Cardiac fibroblast (primary cell): Measurements from ENCODE around the gene TTLL12.

Source experiments
- DNase-seq, 2 donors: peaks; one replicate each; pipeline versions ENCODE4 v3.0.0 to v3.0.0-alpha.2; 2010; ENCODE audit warnings: low read depth in 2 of 2
- H3K4me3 ChIP-seq, 2 donors: replicated peaks in 1 of 2; 1 replicate in 1 of 2; 2 replicates in 1 of 2; pipeline ENCODE4 v1.5.1; 2011; ENCODE audit warnings: low read depth in 2 of 2, low read length in 2 of 2, mild to moderate bottlenecking in 2 of 2, moderate library complexity in 1 of 2
- TF ChIP-seq, protein P1 (sequence below): IDR thresholded peaks from one replicate; pipeline ENCODE4 v1.5.1; 2011; ENCODE audit warnings: low read depth, mild to moderate bottlenecking, low read length, inconsistent platforms

The TTLL12 gene

DNA sequence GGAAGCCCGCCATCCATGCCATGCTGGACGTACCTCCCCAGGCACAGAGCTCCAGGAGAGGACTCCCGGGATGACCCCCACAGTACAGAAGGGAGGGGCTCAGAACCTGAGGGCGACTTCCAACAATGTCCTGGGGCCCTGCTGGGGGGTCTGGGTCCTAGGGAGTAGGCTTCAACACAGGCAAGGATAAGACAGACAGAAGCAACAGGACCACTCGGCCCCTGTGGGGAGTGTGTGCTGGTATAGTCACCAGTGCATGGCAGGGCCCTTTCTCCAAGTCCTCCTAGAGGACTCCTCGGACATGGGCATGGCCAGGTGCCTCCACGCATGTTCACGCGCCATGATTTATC is 16.8 kb downstream of the TTLL12 start:
- no peak for DNase-seq
- TF ChIP-seq, protein P1, sequence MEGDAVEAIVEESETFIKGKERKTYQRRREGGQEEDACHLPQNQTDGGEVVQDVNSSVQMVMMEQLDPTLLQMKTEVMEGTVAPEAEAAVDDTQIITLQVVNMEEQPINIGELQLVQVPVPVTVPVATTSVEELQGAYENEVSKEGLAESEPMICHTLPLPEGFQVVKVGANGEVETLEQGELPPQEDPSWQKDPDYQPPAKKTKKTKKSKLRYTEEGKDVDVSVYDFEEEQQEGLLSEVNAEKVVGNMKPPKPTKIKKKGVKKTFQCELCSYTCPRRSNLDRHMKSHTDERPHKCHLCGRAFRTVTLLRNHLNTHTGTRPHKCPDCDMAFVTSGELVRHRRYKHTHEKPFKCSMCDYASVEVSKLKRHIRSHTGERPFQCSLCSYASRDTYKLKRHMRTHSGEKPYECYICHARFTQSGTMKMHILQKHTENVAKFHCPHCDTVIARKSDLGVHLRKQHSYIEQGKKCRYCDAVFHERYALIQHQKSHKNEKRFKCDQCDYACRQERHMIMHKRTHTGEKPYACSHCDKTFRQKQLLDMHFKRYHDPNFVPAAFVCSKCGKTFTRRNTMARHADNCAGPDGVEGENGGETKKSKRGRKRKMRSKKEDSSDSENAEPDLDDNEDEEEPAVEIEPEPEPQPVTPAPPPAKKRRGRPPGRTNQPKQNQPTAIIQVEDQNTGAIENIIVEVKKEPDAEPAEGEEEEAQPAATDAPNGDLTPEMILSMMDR, result no peak
- H3K4me3 ChIP-seq, result no peak overlapping the region

DNA sequence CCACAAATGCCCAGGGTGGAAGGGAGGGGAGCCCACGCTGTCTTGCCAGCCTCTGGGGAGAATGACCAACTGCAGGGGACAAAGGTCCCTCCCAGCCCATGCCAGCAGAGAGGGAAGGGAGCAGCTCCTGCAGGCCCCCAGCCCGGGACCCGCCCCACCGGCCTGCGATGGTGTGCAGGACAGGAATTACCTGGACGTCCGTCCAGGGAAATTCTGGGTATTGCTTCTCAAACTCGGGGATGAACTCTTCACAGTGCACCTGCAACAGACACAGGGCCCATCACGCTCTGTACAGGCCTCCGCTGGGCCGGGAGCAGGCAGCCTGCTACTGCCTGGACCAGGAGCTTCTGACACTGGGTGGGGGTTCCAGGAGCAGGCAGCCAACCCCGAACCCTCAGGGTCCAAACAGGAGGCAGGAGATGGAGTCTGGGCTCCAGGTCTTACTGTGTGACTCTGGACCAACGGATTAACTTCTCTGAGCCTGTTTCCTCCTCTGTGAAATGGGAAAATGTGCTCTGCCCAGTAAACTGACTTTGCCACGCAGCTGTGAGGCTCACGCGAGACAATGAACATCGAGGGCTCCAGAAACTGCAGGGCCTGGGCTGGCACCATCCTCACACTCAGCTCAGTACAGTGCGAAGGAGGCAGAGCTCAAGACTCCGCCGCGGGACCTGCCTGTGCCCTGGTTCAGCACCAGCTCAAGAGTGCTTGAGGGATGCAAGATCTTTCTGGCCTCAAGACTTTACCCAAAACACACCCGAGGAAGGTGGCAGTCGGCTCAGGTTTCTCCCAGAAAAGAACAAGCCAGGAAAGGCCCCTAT is 17.4 kb downstream of the TTLL12 start:
- no peak for DNase-seq
- H3K4me3 ChIP-seq, result no peak overlapping the region
- TF ChIP-seq, protein P1, result no peak

DNA sequence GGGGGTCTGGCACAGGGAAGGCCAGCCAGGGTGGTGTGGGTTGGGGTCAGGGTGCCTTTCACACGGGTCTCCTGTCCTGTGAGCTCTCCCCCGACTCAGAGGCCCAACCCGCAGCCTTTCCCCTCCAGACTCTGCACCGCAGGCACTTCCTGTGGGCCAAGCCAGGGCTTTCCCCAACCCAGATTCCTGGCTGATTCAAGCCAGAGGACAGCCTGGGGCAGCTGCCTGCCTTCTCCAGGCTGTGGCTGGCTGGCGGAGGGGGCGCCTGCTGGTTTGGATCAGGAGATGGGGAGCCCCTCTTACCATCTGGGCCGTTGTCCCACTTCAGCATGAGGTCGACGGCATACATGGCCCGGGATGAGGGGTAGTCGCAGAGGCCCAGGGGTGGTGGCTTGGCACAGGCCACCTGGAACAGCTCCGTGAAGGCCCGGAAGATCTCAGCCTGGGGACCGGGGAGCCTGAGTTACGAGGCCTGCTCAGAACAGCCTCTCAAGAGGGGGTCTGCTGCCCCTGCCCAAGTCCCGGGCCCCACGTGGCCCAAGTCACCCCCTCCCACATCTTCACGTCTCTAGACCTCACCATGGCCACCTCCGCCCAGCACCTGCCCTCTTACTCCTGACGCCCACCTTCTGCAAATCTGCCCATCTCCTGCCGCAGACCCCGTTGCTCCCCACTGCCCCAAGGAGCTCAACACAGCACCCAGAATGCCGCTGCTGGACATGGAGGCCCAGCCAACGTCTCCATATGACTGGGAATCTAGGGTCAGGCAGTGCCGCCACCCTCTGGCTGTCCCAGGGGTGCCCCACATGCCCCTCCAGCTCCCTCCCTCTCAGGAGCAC is 18.2 kb downstream of the TTLL12 start:
- TF ChIP-seq, protein P1, result no peak
- no peak overlapping the region for H3K4me3 ChIP-seq
- peak; percentile 58 to 60 for DNase-seq

DNA sequence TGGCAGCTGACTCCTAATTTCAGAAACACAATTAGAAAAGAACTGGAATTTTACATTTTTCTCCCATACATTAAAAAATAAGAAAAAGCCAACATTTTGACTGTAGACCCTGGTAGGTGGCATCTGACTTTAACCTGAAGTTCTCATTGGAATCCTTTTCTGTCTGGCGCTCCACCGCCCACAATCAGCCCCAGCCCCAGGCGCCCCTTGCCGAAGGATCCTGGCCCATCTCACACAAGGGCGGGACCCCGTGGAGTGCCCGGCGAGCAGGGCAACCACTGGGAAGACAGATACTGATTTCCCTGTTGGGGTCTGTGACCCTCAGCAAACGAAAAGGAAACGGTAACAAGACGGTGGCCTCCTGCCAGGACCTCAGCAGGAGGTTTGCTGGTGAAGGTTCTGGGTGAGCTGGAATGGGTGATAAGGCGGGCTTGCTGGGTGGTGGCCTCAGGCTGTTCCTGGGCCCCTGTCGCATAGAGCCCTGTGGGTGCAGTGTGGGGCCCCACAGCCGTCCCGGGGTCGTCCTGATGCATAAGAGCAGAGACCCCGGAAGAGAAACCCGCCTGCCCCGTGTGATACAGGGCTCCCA is 19.8 kb downstream of the TTLL12 start:
- no peak overlapping the region for H3K4me3 ChIP-seq
- TF ChIP-seq, protein P1, result no peak
- no peak for DNase-seq

DNA sequence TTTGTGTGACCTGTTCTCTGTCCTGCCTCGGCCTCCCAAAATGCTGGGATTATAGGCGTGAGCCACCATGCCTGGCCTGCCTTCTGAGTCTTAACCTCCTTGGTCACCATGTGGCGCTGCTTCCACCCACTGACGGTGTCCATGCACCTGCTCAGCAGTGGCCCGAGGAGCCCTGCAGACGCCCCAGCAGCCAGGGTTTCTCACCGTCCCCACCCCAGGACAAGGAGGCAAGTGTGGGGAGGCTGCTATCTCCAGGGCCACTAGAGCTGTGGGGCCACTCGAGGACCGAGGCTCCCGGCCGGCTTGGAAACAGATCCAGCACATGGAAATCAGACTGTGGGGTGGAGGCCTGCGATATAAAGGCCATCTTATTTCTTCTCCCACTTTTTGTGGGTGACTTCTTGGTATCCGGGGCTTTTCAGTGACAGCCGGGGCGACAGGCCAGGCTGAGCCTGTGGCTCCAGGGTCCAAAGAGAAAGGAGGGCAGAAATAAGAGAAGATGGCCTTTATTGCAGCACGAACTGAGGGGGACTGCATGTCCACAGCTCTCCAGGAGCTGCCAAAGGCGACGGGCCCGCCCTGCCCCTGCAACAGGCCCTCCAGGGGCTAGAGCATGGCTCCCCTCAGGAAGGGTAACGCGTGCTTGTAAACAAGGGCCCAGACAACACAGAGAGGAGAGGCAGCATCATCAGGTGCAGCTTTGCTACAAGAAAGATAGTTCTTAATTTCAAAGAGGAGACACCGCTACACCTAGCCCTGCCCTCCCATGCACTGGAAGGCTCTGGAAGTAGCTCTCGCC is 20.6 kb downstream of the TTLL12 start:
- TF ChIP-seq, protein P1, result no peak
- no peak for DNase-seq
- no peak overlapping the region for H3K4me3 ChIP-seq

DNA sequence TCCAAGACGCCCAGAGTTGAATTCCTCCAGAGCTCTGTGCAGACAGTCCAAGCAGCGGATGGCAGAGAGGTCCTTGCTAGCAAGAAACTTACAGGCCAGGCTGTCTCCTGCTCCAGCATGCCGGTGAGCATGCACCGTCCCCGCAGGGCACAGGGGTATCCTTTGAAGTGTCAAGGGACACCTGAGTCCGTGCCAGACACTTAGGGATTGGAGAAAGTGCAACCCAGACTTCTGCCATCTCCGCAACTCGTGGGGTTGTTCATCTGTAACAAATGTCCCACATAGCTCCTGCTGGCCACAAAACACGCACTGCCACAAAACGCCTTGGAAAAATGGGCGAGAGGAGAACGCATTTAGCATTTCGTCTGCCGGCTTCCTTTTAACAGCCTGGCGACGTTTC is 22.3 kb downstream of the TTLL12 start:
- no peak overlapping the region for H3K4me3 ChIP-seq
- TF ChIP-seq, protein P1, result no peak
- no peak for DNase-seq
